Astrocyte of the cerebellum (primary cell): ENCODE data around the gene CHAF1B.

Source experiments
- DNase-seq: peaks from one replicate; pipeline ENCODE4 v3.0.0-alpha.2; 2011; ENCODE audit warnings: low read depth
- H3K4me3 ChIP-seq: 2 replicates; pipeline ENCODE4 v1.5.1; 2011; ENCODE audit warnings: mild to moderate bottlenecking, low read depth, low read length, moderate library complexity
- in situ Hi-C: cut with HindIII; loops from 2 replicates; pipeline ENCODE4 v1.10.0; 2017; ENCODE audit warnings: low sequenced_read_pairs
- TF ChIP-seq, protein P1 (sequence below): IDR thresholded peaks from 2 replicates; pipeline ENCODE4 v1.5.1; 2012; ENCODE audit warnings: low read length, low read depth, moderate library complexity, mild to moderate bottlenecking; ENCODE audit errors: missing control alignments

CHAF1B gene

GRCh38 chr21:36464590-36464989, 79.4 kb downstream of the CHAF1B start:
- no peak for DNase-seq
- TF ChIP-seq, protein P1, sequence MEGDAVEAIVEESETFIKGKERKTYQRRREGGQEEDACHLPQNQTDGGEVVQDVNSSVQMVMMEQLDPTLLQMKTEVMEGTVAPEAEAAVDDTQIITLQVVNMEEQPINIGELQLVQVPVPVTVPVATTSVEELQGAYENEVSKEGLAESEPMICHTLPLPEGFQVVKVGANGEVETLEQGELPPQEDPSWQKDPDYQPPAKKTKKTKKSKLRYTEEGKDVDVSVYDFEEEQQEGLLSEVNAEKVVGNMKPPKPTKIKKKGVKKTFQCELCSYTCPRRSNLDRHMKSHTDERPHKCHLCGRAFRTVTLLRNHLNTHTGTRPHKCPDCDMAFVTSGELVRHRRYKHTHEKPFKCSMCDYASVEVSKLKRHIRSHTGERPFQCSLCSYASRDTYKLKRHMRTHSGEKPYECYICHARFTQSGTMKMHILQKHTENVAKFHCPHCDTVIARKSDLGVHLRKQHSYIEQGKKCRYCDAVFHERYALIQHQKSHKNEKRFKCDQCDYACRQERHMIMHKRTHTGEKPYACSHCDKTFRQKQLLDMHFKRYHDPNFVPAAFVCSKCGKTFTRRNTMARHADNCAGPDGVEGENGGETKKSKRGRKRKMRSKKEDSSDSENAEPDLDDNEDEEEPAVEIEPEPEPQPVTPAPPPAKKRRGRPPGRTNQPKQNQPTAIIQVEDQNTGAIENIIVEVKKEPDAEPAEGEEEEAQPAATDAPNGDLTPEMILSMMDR = no peak

GRCh38 chr21:36465478-36465877, 80.3 kb downstream of the CHAF1B start:
- H3K4me3 ChIP-seq = no peak overlapping the region
- TF ChIP-seq, protein P1 = no peak
- in situ Hi-C loops = no loop called here
- DNase-seq = no peak

More at GRCh38 chr21:36464590-36464989, 79.4 kb downstream of the CHAF1B start:
- in situ Hi-C loops = no loop called here
- no peak overlapping the region for H3K4me3 ChIP-seq

- H3K4me3 ChIP-seq = no peak overlapping the region
- in situ Hi-C loops = no loop called here
- DNase-seq = no peak
- TF ChIP-seq, protein P1 = no peak
Observed at GRCh38 chr21:36466061-36466511, 80.9 kb downstream of the CHAF1B start.
